Neuronal stem cell (in vitro differentiated cells): ENCODE measurements around the gene ALG14.

Source experiments
- DNase-seq: peaks from one replicate; pipeline ENCODE4 v3.0.0-alpha.2; 2013; ENCODE audit warnings: low spot score
- H2AFZ ChIP-seq: one replicate; pipeline ENCODE4 v1.6.1; 2013; ENCODE audit warnings: mild to moderate bottlenecking, low read length, inconsistent platforms
- H2AK5ac ChIP-seq: 2 replicates; pipeline ENCODE4 v1.6.1; 2013; ENCODE audit warnings: low read depth, mild to moderate bottlenecking, inconsistent platforms, low read length, moderate library complexity, mixed read lengths
- H2BK120ac ChIP-seq: 2 replicates; pipeline ENCODE4 v1.6.1; 2013; ENCODE audit warnings: low read depth, mild to moderate bottlenecking, inconsistent platforms, low read length, moderate library complexity, mixed read lengths
- H2BK12ac ChIP-seq: one replicate; pipeline ENCODE4 v1.6.1; 2013; ENCODE audit warnings: low read length, inconsistent platforms
- H2BK15ac ChIP-seq: 2 replicates; pipeline ENCODE4 v1.6.1; 2013; ENCODE audit warnings: mild to moderate bottlenecking, low read length, inconsistent platforms, mixed read lengths
- H2BK5ac ChIP-seq: one replicate; pipeline ENCODE4 v1.6.1; 2013; ENCODE audit warnings: inconsistent platforms, mild to moderate bottlenecking, low read length, moderate library complexity
- H3K14ac ChIP-seq: one replicate; pipeline ENCODE4 v1.6.1; 2013; ENCODE audit warnings: low read length, inconsistent platforms
- H3K18ac ChIP-seq: 2 replicates; pipeline ENCODE4 v1.6.1; 2013; ENCODE audit warnings: low read length, inconsistent platforms
- H3K23ac ChIP-seq: 2 replicates; pipeline ENCODE4 v1.6.1; 2013; ENCODE audit warnings: low read depth, mild to moderate bottlenecking, mixed read lengths, low read length, inconsistent platforms; ENCODE audit not compliant: poor library complexity
- H3K27ac ChIP-seq: replicated peaks from 3 replicates; pipeline ENCODE4 v1.5.1; 2013; ENCODE audit warnings: low read length, inconsistent platforms
- H3K27me3 ChIP-seq, 3 experiments: 2 replicates each; pipeline ENCODE4 v1.6.1; 2013; ENCODE audit warnings: low read length in 3 of 3, mild to moderate bottlenecking in 2 of 3, inconsistent platforms in 1 of 3, low read depth in 1 of 3, mixed read lengths in 1 of 3, moderate library complexity in 1 of 3; ENCODE audit not compliant: control insufficient read depth in 3 of 3, insufficient read depth in 3 of 3
- H3K36me3 ChIP-seq, 2 donors: replicated peaks in 1 of 2; 2 replicates each; pipeline ENCODE4 v1.6.1; 2013; ENCODE audit warnings: low read length in 2 of 2; ENCODE audit not compliant: control insufficient read depth in 2 of 2, insufficient read depth in 2 of 2
- H3K4ac ChIP-seq: 2 replicates; pipeline ENCODE4 v1.6.1; 2013; ENCODE audit warnings: inconsistent platforms, mild to moderate bottlenecking, low read length, moderate library complexity
- H3K4me1 ChIP-seq, 2 donors: 1 replicate in 1 of 2; 2 replicates in 1 of 2; pipeline ENCODE4 v1.6.1; 2013; ENCODE audit warnings: low read length in 2 of 2, low read depth in 1 of 2; ENCODE audit not compliant: control insufficient read depth in 2 of 2, insufficient read depth in 1 of 2
- H3K4me2 ChIP-seq: one replicate; pipeline ENCODE4 v1.6.1; 2013; ENCODE audit warnings: mild to moderate bottlenecking, low read length, inconsistent platforms; ENCODE audit not compliant: insufficient read depth, poor library complexity, severe bottlenecking
- H3K4me3 ChIP-seq, 2 donors: 2 replicates each; pipeline ENCODE4 v1.5.1; 2013; ENCODE audit warnings: low read length in 2 of 2, mild to moderate bottlenecking in 2 of 2, inconsistent platforms in 1 of 2, moderate library complexity in 1 of 2
- H3K79me1 ChIP-seq: one replicate; pipeline ENCODE4 v1.6.1; 2013; ENCODE audit warnings: low read depth, mild to moderate bottlenecking, inconsistent platforms, low read length, moderate library complexity
- H3K9ac ChIP-seq: one replicate; pipeline ENCODE4 v1.6.1; 2013; ENCODE audit warnings: mild to moderate bottlenecking, low read depth, low read length, inconsistent platforms; ENCODE audit not compliant: poor library complexity
- H3K9me3 ChIP-seq, 2 donors: replicated peaks in 1 of 2; 2 replicates each; pipeline versions ENCODE3 to v1.6.1; 2013; ENCODE audit warnings: low read length in 2 of 2, mild to moderate bottlenecking in 2 of 2, inconsistent platforms in 1 of 2, low read depth in 1 of 2, mixed read lengths in 1 of 2, moderate library complexity in 1 of 2; ENCODE audit not compliant: control insufficient read depth in 2 of 2, insufficient read depth in 1 of 2
- H4K8ac ChIP-seq: one replicate; pipeline ENCODE4 v1.6.1; 2013; ENCODE audit warnings: low read depth, mild to moderate bottlenecking, inconsistent platforms, low read length, moderate library complexity
- H4K91ac ChIP-seq: one replicate; pipeline ENCODE4 v1.6.1; 2013; ENCODE audit warnings: low read length, low read depth, mild to moderate bottlenecking, inconsistent platforms; ENCODE audit not compliant: poor library complexity
- WGBS, 2 donors: extraction: QIAGEN DNeasy Blood & Tissue Kit; methylation state at CpG; one replicate each; pipeline ENCODE4 v1.1.7; 2013; ENCODE audit warnings: missing lambda C conversion rate in 2 of 2, mixed read lengths in 1 of 2; ENCODE audit not compliant: insufficient read length in 2 of 2, insufficient replicate concordance in 1 of 2; ENCODE audit errors: extremely low coverage in 2 of 2; 5-methylcytosine and 5-hydroxymethylcytosine counted together

Gene ALG14

GRCh38 chr1:95023399-95024043, 49.2 kb downstream of the ALG14 start:
- Histone ChIP-seq H2BK120ac (no peak overlapping the region), H3K27ac (no peak overlapping the region), H3K4me3 (no peak overlapping the region), H3K9me3 (peaks cover 3 to 9% of the 10 kb centered on the region in 2 donors), H4K8ac (no peak overlapping the region), H3K4me2 (no peak overlapping the region), H3K23ac (no peak overlapping the region), H3K14ac (no peak overlapping the region), H3K4me1 (peaks cover 0 to 3% of the 10 kb centered on the region in 2 donors), H2AK5ac (no peak overlapping the region), H2AFZ (no peak overlapping the region), H3K36me3 (peaks cover 0 to 3% of the 10 kb centered on the region in 2 donors), H4K91ac (no peak overlapping the region), H3K9ac (no peak overlapping the region), H3K18ac (no peak overlapping the region), H3K79me1 (no peaks in the 10 kb centered on the region), H2BK15ac (no peak overlapping the region), H3K27me3 (no peaks in the 10 kb centered on the region), H2BK12ac (no peak overlapping the region), H3K4ac (no peak overlapping the region), H2BK5ac (no peak overlapping the region)
- no CpG with 5 or more reads among the region's 3 CpGs for whole genome bisulfite sequencing, 2 donors
- no peak for DNase-seq

GRCh38 chr1:95022644-95022926, 50.2 kb downstream of the ALG14 start:
- H2AFZ ChIP-seq, result no peak overlapping the region
- H2BK15ac ChIP-seq, result no peak overlapping the region
- no peak for DNase-seq
- no peak overlapping the region for H3K18ac ChIP-seq
- no peaks in the 10 kb centered on the region for H3K79me1 ChIP-seq
- H3K14ac ChIP-seq, result no peak overlapping the region
- H4K91ac ChIP-seq, result no peak overlapping the region
- no peak overlapping the region for H3K23ac ChIP-seq
- H3K9me3 ChIP-seq, result peaks cover 3 to 9% of the 10 kb centered on the region in 2 donors
- no peak overlapping the region for H4K8ac ChIP-seq
- peaks cover 2 to 4% of the 10 kb centered on the region in 2 donors for H3K4me1 ChIP-seq
- H3K4me2 ChIP-seq, result no peak overlapping the region
- no peak overlapping the region for H3K27ac ChIP-seq
- no peak overlapping the region for H2AK5ac ChIP-seq
- peaks cover 0 to 3% of the 10 kb centered on the region in 2 donors for H3K36me3 ChIP-seq
- no peak overlapping the region for H3K4ac ChIP-seq
- no peak overlapping the region for H2BK120ac ChIP-seq
- H3K9ac ChIP-seq, result no peak overlapping the region
- H3K27me3 ChIP-seq, result no peaks in the 10 kb centered on the region
- no peak overlapping the region for H2BK5ac ChIP-seq
- no peak overlapping the region for H3K4me3 ChIP-seq
- no peak overlapping the region for H2BK12ac ChIP-seq

DNA sequence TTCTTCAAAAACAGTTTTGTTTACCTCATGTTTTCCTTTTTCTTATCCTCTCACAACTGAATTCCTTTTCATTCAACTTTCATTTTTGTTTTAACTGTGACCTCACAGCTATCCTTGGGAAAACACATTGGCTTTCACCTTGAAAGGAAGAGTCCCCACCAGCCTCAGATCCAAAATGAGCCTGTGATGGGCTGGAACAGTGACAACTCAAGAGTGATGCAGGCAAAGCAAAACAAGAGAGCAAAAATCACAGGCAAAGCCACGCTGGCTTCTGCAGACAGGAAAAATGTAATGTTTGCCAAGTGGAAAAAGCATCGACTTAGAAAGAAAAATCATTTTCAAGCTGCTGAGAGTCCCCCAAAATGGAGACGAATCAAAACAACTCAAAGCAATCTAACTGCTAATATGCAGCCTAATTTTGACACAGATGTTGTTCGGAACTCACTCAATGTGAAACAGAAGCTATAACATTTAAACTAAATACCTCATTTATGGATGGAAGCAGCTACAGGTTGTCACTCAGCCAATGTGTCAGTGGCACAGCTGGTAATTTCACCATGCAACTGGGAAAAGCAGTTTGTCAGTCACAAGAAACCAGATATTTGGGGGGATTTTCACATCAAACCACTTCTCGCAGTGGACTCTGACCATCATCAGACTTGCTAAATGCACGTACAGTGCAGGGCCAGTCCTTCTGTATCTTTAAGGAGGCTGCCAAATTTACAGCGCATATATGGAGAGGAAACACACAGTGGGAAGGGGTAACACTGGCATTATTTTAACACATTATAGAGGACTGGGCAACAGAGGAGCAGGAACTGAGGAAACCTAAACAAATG, 50.7 kb downstream of the ALG14 start:
- H3K4ac ChIP-seq, result no peak overlapping the region
- no peak overlapping the region for H3K23ac ChIP-seq
- no peak overlapping the region for H2AFZ ChIP-seq
- H3K36me3 ChIP-seq, result peaks cover 0 to 3% of the 10 kb centered on the region in 2 donors
- H2BK5ac ChIP-seq, result no peak overlapping the region
- H3K9me3 ChIP-seq, result peaks cover 3 to 9% of the 10 kb centered on the region in 2 donors
- no peak overlapping the region for H2BK15ac ChIP-seq
- no peak for DNase-seq
- H3K14ac ChIP-seq, result peak overlapping the region; percentile 75
- no peak overlapping the region for H4K91ac ChIP-seq
- H2BK12ac ChIP-seq, result no peak overlapping the region
- H3K27ac ChIP-seq, result no peak overlapping the region
- no peak overlapping the region for H2BK120ac ChIP-seq
- no peak overlapping the region for H4K8ac ChIP-seq
- no peaks in the 10 kb centered on the region for H3K27me3 ChIP-seq
- H3K9ac ChIP-seq, result no peak overlapping the region
- peaks cover 4 to 7% of the 10 kb centered on the region in 2 donors for H3K4me1 ChIP-seq
- no peaks in the 10 kb centered on the region for H3K79me1 ChIP-seq
- no peak overlapping the region for H3K18ac ChIP-seq
- H2AK5ac ChIP-seq, result no peak overlapping the region
- H3K4me2 ChIP-seq, result no peak overlapping the region
- no peak overlapping the region for H3K4me3 ChIP-seq
- no CpG with 5 or more reads among the region's 7 CpGs for WGBS, 2 donors

DNA sequence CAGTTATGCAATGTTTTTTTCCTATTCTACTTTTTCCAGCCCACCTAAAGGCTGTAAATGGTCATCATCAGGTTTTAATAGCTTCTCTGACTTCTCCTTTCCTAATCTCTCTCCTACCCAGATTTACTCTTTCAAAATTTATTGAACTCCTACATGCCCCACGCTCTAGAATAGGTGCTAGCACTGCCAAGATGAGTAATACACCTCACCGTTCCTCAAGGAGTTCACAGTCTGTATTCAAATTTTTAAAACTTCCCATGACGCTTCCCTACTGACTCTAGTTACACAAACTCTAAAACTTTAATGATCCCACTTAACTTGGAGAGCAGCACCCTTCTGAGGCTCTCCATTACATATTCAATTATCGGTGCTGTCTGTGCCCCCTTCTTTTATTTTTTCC, 51.6 kb downstream of the ALG14 start:
- no peak overlapping the region for H4K91ac ChIP-seq
- no peak overlapping the region for H3K14ac ChIP-seq
- H2AK5ac ChIP-seq, result no peak overlapping the region
- no peak overlapping the region for H2BK5ac ChIP-seq
- H2BK15ac ChIP-seq, result no peak overlapping the region
- no peak overlapping the region for H2BK12ac ChIP-seq
- no peak overlapping the region for H2AFZ ChIP-seq
- H3K27me3 ChIP-seq, result no peaks in the 10 kb centered on the region
- H3K18ac ChIP-seq, result no peak overlapping the region
- H3K4me3 ChIP-seq, result no peak overlapping the region
- H3K9me3 ChIP-seq, result peaks cover 3 to 9% of the 10 kb centered on the region in 2 donors
- no peaks in the 10 kb centered on the region for H3K79me1 ChIP-seq
- WGBS, 2 donors, result no CpG with 5 or more reads among the region's 4 CpGs
- no peak overlapping the region for H3K9ac ChIP-seq
- H3K23ac ChIP-seq, result no peak overlapping the region
- no peak overlapping the region for H3K4ac ChIP-seq
- no peak for DNase-seq
- no peak overlapping the region for H3K27ac ChIP-seq
- peaks cover 4 to 12% of the 10 kb centered on the region in 2 donors for H3K4me1 ChIP-seq
- no peak overlapping the region for H4K8ac ChIP-seq
- no peak overlapping the region for H3K4me2 ChIP-seq
- H3K36me3 ChIP-seq, result peaks cover 0 to 1% of the 10 kb centered on the region in 2 donors
- no peak overlapping the region for H2BK120ac ChIP-seq
